Esophagus squamous epithelium (tissue), 4 donors: ENCODE data around the gene SIK3.

Experiments used
- CTCF ChIP-seq, 6 experiments: fragments of 450-650 bp in 4 of 6; fragments of 200-600 bp in 2 of 6; sonication (generic) in 2 of 6; IDR thresholded peaks; one replicate each; pipeline ENCODE4 v1.5.1; 2016 to 2019; ENCODE audit warnings: antibody characterized with exemption in 6 of 6, mild to moderate bottlenecking in 4 of 6, moderate library complexity in 4 of 6
- POLR2A ChIP-seq, 4 donors: fragments of 450-650 bp; IDR thresholded peaks; one replicate each; pipeline ENCODE4 v1.6.1; 2017; ENCODE audit warnings: antibody characterized with exemption in 4 of 4, mild to moderate bottlenecking in 4 of 4, moderate library complexity in 3 of 4

GRCh38 chr11:116867619-116868018, 230.6 kb downstream of the SIK3 start:
- no peak for TF ChIP-seq CTCF (IDR thresholded peaks at IDR 0.05)
- TF ChIP-seq POLR2A (IDR thresholded peaks at IDR 0.05), result no peak
